HL-60 (cell line): Measurements from ENCODE around the gene ABHD4.

Experiments used
- DNase-seq, 2 experiments: peaks; one replicate each; pipeline ENCODE4 v3.0.0-alpha.2; 2010 to 2020; ENCODE audit warnings: low read depth in 1 of 2, low spot score in 1 of 2
- H3K27ac ChIP-seq: fragments of 250-450 bp; sonication (Bioruptor Pico); replicated peaks from 2 replicates; pipeline ENCODE4 v1.5.1; 2020; ENCODE audit warnings: mild to moderate bottlenecking, moderate library complexity
- H3K27me3 ChIP-seq: fragments of 250-450 bp; sonication (Bioruptor Pico); 2 replicates; pipeline ENCODE4 v1.5.1; 2021; ENCODE audit warnings: mild to moderate bottlenecking, moderate library complexity; ENCODE audit not compliant: insufficient read depth, poor library complexity, severe bottlenecking
- H3K4me3 ChIP-seq: replicated peaks from 2 replicates; pipeline ENCODE4 v1.5.1; 2011; ENCODE audit warnings: mild to moderate bottlenecking, control low read depth, low read length; ENCODE audit not compliant: insufficient read depth
- CTCF ChIP-seq: IDR thresholded peaks from one replicate; pipeline ENCODE4 v1.5.1; 2011; ENCODE audit warnings: low read length, control low read depth, inconsistent platforms; ENCODE audit not compliant: insufficient read depth
- GABPA ChIP-seq: IDR thresholded peaks from 2 replicates; pipeline ENCODE4 v1.6.1; 2012; ENCODE audit warnings: low read depth
- POLR2AphosphoS5 ChIP-seq: IDR thresholded peaks from 2 replicates; pipeline ENCODE4 v1.6.1; 2012; ENCODE audit warnings: low read depth
- REST ChIP-seq: IDR thresholded peaks from 2 replicates; pipeline ENCODE4 v1.6.1; 2012; ENCODE audit warnings: low read depth; ENCODE audit not compliant: insufficient replicate concordance
- SPI1 ChIP-seq: IDR thresholded peaks from 2 replicates; pipeline ENCODE4 v1.6.1; 2012; ENCODE audit warnings: low read depth, mild to moderate bottlenecking, borderline replicate concordance

ABHD4 gene

GRCh38 chr14:22556021-22556989, 41.8 kb upstream of the ABHD4 start:
- H3K27ac ChIP-seq, result peak overlapping the region; percentile 99
- peak; percentile 99 to 100 for DNase-seq
- TF ChIP-seq POLR2AphosphoS5 (peak; percentile 100), REST (no peak), SPI1 (peak; percentile 98), CTCF (no peak), GABPA (peak; percentile 79)
- peak overlapping the region; percentile 16; the same call in 1 of the 2 replicates for H3K4me3 ChIP-seq
- no peaks in the 10 kb centered on the region for H3K27me3 ChIP-seq

- peak; percentile 54 for TF ChIP-seq CTCF
- peak; percentile 78 for TF ChIP-seq SPI1
- TF ChIP-seq POLR2AphosphoS5, result no peak; the same call in 1 of the 2 replicates
- TF ChIP-seq REST, result no peak
- no peak; the same call in 1 of the 2 replicates for TF ChIP-seq GABPA
- H3K27me3 ChIP-seq, result no peaks in the 10 kb centered on the region
- H3K27ac ChIP-seq, result peak overlapping the region; percentile 99
- peak overlapping the region; percentile 19 for H3K4me3 ChIP-seq
- DNase-seq, result peak; percentile 71 to 87
Measured at GRCh38 chr14:22556990-22557623, 41.0 kb upstream of the ABHD4 start.

- Histone ChIP-seq H3K27ac (peak overlapping the region; percentile 99), H3K4me3 (no peak overlapping the region; the same call in 1 of the 2 replicates)
- DNase-seq, result no peak
Measured at GRCh38 chr14:22557846-22558220, 40.3 kb upstream of the ABHD4 start.

More at GRCh38 chr14:22557846-22558220, 40.3 kb upstream of the ABHD4 start:
- H3K27me3 ChIP-seq, result no peaks in the 10 kb centered on the region
- TF ChIP-seq REST (no peak), SPI1 (no peak), POLR2AphosphoS5 (no peak), CTCF (no peak), GABPA (no peak)
